OCI-LY7 (cell line): ENCODE results near the gene CGA. TPM values are rescaled to one million over a fixed set of nuclear protein-coding genes. Genes with fewer than 3 reads are reported as not detected.

Experiments used
- BruUV-seq: library from RNA; stranded (reverse); fragments of 400-500 nt; replicated peaks from 2 replicates; lab custom pipeline; 2021; lab: Mats Ljungman, UMichigan
- CTCF ChIA-PET: fragments of 300-600 bp; sonication (Branson Sonifier 250); formaldehyde crosslinking; loops from one replicate; lab custom pipeline; 2022; ENCODE audit warnings: antibody characterized with exemption; ENCODE audit not compliant: unreplicated experiment; lab: Charles Lee
- POLR2A ChIA-PET: fragments of 300-600 bp; sonication (Branson Sonifier 250); formaldehyde crosslinking; loops from one replicate; lab custom pipeline; 2022; ENCODE audit warnings: antibody characterized with exemption; lab: Charles Lee
- DNase-seq: peaks from one replicate; pipeline ENCODE4 v3.0.0-alpha.2; 2015; ENCODE audit warnings: low spot score
- H2AFZ ChIP-seq: fragments of 200-600 bp; sonication (generic), shearing (Covaris generic); 2 replicates; pipeline ENCODE4 v1.6.1; 2014; ENCODE audit warnings: mild to moderate bottlenecking, antibody characterized with exemption, low read length, moderate library complexity
- H3K27ac ChIP-seq: fragments of 200-600 bp; sonication (generic); 2 replicates; pipeline ENCODE4 v1.5.1; 2014; ENCODE audit warnings: mixed run types, low read depth, mild to moderate bottlenecking, moderate library complexity, low read length, inconsistent platforms; ENCODE audit not compliant: poor library complexity, severe bottlenecking
- H3K36me3 ChIP-seq: fragments of 200-600 bp; sonication (generic); 2 replicates; pipeline ENCODE4 v1.6.1; 2014; ENCODE audit warnings: mild to moderate bottlenecking, antibody characterized with exemption, low read length, moderate library complexity, mixed read lengths; ENCODE audit not compliant: insufficient read depth
- H3K4me1 ChIP-seq: fragments of 200-600 bp; sonication (generic); 2 replicates; pipeline ENCODE4 v1.5.1; 2014; ENCODE audit warnings: mild to moderate bottlenecking, low read length; ENCODE audit not compliant: insufficient read depth, poor library complexity, severe bottlenecking
- H3K4me2 ChIP-seq: fragments of 200-600 bp; sonication (generic); 2 replicates; pipeline ENCODE4 v1.6.1; 2014; ENCODE audit warnings: mild to moderate bottlenecking, low read length
- H3K4me3 ChIP-seq: fragments of 200-600 bp; sonication (generic); 2 replicates; pipeline ENCODE4 v1.5.1; 2014; ENCODE audit warnings: mild to moderate bottlenecking, low read depth, low read length; ENCODE audit not compliant: poor library complexity, severe bottlenecking
- H3K79me2 ChIP-seq: fragments of 200-600 bp; sonication (generic); 2 replicates; pipeline ENCODE4 v1.6.1; 2016; ENCODE audit warnings: low read depth, mild to moderate bottlenecking, low read length, moderate library complexity, mixed read lengths; ENCODE audit not compliant: insufficient read depth
- H3K9me2 ChIP-seq: fragments of 200-600 bp; sonication (generic); 2 replicates; pipeline ENCODE4 v1.6.1; 2016; ENCODE audit warnings: mild to moderate bottlenecking, low read length, mixed read lengths; ENCODE audit not compliant: insufficient read depth
- H3K9me3 ChIP-seq: fragments of 200-600 bp; sonication (generic); 2 replicates; pipeline ENCODE4 v1.6.1; 2014; ENCODE audit warnings: mild to moderate bottlenecking, mixed run types, low read length, mixed read lengths
- H4K20me1 ChIP-seq: fragments of 200-600 bp; sonication (generic); 2 replicates; pipeline ENCODE4 v1.6.1; 2014; ENCODE audit warnings: mild to moderate bottlenecking, antibody characterized with exemption, low read length, moderate library complexity, mixed read lengths; ENCODE audit not compliant: insufficient read depth
- EZH2phosphoT487 ChIP-seq: fragments of 200-600 bp; sonication (generic); IDR thresholded peaks from 2 replicates; pipeline ENCODE4 v1.6.1; 2018; ENCODE audit warnings: low read depth, borderline replicate concordance, mild to moderate bottlenecking, mixed run types, antibody characterized with exemption, low read length, moderate library complexity, mixed read lengths
- intact Hi-C: fragments of 100-400 bp; cut with micrococcal nuclease; formaldehyde crosslinking; loops from one replicate; pipeline ENCODE4 v1.10.0; 2022; ENCODE audit not compliant: unreplicated experiment
- total RNA-seq, 2 experiments: library from RNA; depleted of rRNA in 1 of 2; stranded (reverse); fragments of >200 nt in 1 of 2; shearing (Covaris generic) in 1 of 2; gene quantifications; 2 replicates each; pipeline ENCODE4 v1.2.3, GENCODE V29; 2014 to 2022
- TF ChIP-seq, protein P1 (sequence below): fragments of 200-600 bp; sonication (generic); conservative IDR thresholded peaks from 2 replicates; pipeline ENCODE4 v1.5.1; 2014; ENCODE audit warnings: mild to moderate bottlenecking, antibody characterized with exemption, low read length, moderate library complexity, mixed read lengths

CGA gene
- total RNA-seq, 2 experiments from 2014 or later: not detected

GRCh38 chr6:87059943-87060342, 35.0 kb downstream of the CGA start:
- Histone ChIP-seq H3K4me1 (no peaks in the 10 kb centered on the region), H2AFZ (no peak overlapping the region), H3K4me2 (no peak overlapping the region), H3K9me3 (no peaks in the 10 kb centered on the region), H3K79me2 (no peaks in the 10 kb centered on the region), H3K4me3 (no peak overlapping the region), H4K20me1 (no peaks in the 10 kb centered on the region), H3K9me2 (no peaks in the 10 kb centered on the region), H3K27ac (no peak overlapping the region), H3K36me3 (no peaks in the 10 kb centered on the region)
- no TSS peak for BruUV-seq
- ChIA-PET POLR2A (no interaction called here), CTCF (no interaction called here)
- no peak for TF ChIP-seq EZH2phosphoT487
- TF ChIP-seq, protein P1, sequence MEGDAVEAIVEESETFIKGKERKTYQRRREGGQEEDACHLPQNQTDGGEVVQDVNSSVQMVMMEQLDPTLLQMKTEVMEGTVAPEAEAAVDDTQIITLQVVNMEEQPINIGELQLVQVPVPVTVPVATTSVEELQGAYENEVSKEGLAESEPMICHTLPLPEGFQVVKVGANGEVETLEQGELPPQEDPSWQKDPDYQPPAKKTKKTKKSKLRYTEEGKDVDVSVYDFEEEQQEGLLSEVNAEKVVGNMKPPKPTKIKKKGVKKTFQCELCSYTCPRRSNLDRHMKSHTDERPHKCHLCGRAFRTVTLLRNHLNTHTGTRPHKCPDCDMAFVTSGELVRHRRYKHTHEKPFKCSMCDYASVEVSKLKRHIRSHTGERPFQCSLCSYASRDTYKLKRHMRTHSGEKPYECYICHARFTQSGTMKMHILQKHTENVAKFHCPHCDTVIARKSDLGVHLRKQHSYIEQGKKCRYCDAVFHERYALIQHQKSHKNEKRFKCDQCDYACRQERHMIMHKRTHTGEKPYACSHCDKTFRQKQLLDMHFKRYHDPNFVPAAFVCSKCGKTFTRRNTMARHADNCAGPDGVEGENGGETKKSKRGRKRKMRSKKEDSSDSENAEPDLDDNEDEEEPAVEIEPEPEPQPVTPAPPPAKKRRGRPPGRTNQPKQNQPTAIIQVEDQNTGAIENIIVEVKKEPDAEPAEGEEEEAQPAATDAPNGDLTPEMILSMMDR: no peak
- intact Hi-C loops: no loop called here
- no peak for DNase-seq

DNA sequence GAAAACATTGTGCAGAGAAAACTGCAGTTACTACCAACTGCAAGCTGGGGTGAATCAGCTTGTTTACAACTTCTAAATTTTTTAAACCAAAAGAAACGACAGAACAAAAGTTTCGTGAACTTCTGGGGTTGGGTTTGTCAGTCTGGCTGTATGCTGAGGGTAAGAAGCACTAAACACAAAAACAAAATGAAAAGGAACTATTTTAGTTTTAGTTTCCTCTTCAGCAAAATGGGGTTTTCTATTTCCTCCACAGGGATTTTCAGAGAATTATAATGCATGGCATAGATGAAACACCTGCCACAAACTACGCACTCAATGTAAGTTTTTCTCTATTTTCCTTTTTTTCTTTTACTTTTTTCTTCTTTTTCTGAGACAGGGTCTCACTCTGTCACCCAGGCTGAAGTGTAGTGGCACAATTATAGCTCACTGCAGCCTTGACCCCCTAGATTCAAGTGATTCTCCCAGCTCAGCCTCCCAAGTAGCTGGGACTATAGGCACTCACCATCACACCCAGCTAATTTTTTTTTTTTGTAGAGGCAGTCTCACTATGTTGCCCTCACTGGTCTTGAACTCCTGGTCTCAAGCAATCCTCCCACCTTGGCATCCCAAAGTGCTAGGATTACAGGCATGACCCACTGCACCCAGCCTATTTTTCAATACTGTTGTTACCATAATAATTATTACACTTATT, 40.6 kb downstream of the CGA start:
- Histone ChIP-seq H3K36me3 (no peaks in the 10 kb centered on the region), H3K9me3 (no peaks in the 10 kb centered on the region), H3K4me1 (no peaks in the 10 kb centered on the region), H3K4me3 (no peak overlapping the region), H3K9me2 (no peaks in the 10 kb centered on the region), H4K20me1 (no peaks in the 10 kb centered on the region), H3K27ac (no peak overlapping the region), H3K79me2 (no peaks in the 10 kb centered on the region), H2AFZ (no peak overlapping the region), H3K4me2 (no peak overlapping the region)
- ChIA-PET POLR2A (interaction anchor here (0.8 kb wide), 1 partner anchor 13 kb away, joined by 3 read pairs; no protein-coding TSS in a partner anchor), CTCF (no interaction called here)
- no TSS peak for BruUV-seq
- intact Hi-C loops: no loop called here
- no peak for DNase-seq
- TF ChIP-seq, protein P1: no peak
- TF ChIP-seq EZH2phosphoT487: no peak

DNA sequence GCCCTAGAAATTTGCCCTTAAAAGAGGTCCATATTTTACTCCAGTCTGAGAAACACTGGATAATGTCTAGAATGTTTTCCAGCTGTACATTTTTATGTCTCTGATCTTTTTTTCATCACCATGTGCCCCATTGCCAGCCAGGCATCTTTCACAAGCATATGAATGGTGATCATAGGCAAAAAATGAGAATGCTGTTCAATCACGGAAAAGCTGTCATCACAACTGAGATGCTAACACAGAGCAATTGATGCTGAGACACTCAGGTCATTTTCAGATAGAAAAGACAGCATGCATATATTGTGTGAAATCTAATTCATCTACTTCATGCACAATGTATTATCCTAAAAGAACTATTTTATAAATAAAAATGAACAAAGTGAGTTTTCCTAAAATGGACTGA, 41.6 kb downstream of the CGA start:
- ChIA-PET CTCF (no interaction called here), POLR2A (interaction anchor here (0.8 kb wide), 1 partner anchor 14 kb away, joined by 3 read pairs; no protein-coding TSS in a partner anchor)
- intact Hi-C loops: no loop called here
- BruUV-seq: no TSS peak
- Histone ChIP-seq H3K4me1 (no peaks in the 10 kb centered on the region), H3K9me3 (no peaks in the 10 kb centered on the region), H3K36me3 (no peaks in the 10 kb centered on the region), H3K4me2 (no peak overlapping the region), H3K27ac (no peak overlapping the region), H3K9me2 (no peaks in the 10 kb centered on the region), H4K20me1 (no peaks in the 10 kb centered on the region), H3K79me2 (no peaks in the 10 kb centered on the region), H2AFZ (no peak overlapping the region), H3K4me3 (no peak overlapping the region)
- TF ChIP-seq EZH2phosphoT487: no peak
- TF ChIP-seq, protein P1: no peak
- no peak for DNase-seq
